Prostate gland (tissue), 2 donors: ENCODE data around the gene FAM89B.

Experiments
- POLR2A ChIP-seq: fragments of 450-650 bp; IDR thresholded peaks from one replicate; pipeline ENCODE4 v1.6.1; 2016; ENCODE audit warnings: antibody characterized with exemption, mild to moderate bottlenecking
- POLR2AphosphoS5 ChIP-seq: sonication (generic); formaldehyde crosslinking; IDR thresholded peaks from one replicate; pipeline ENCODE4 v1.6.1; 2017; ENCODE audit warnings: antibody characterized with exemption
- TF ChIP-seq, protein P1 (sequence below), 4 experiments: fragments of 200-600 bp in 2 of 4; fragments of 450-650 bp in 2 of 4; sonication (generic) in 2 of 4; IDR thresholded peaks; 1 replicate in 3 of 4; 2 replicates in 1 of 4; pipeline ENCODE4 v1.5.1; 2016 to 2019; ENCODE audit warnings: antibody characterized with exemption in 4 of 4, mild to moderate bottlenecking in 2 of 4, moderate library complexity in 2 of 4

DNA sequence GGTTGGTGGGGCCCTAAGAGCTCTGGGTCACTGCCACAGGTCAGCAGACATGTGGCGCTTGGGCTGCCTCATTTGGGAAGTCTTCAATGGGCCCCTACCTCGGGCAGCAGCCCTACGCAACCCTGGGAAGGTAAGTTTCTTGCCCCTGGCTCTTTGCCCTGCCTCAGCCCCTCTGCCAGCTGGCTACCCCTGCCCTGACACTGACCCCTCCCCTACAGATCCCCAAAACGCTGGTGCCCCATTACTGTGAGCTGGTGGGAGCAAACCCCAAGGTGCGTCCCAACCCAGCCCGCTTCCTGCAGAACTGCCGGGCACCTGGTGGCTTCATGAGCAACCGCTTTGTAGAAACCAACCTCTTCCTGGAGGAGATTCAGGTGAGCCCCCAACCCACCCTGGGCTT, 45.6 kb upstream of the FAM89B start:
- TF ChIP-seq, protein P1, sequence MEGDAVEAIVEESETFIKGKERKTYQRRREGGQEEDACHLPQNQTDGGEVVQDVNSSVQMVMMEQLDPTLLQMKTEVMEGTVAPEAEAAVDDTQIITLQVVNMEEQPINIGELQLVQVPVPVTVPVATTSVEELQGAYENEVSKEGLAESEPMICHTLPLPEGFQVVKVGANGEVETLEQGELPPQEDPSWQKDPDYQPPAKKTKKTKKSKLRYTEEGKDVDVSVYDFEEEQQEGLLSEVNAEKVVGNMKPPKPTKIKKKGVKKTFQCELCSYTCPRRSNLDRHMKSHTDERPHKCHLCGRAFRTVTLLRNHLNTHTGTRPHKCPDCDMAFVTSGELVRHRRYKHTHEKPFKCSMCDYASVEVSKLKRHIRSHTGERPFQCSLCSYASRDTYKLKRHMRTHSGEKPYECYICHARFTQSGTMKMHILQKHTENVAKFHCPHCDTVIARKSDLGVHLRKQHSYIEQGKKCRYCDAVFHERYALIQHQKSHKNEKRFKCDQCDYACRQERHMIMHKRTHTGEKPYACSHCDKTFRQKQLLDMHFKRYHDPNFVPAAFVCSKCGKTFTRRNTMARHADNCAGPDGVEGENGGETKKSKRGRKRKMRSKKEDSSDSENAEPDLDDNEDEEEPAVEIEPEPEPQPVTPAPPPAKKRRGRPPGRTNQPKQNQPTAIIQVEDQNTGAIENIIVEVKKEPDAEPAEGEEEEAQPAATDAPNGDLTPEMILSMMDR (IDR thresholded peaks at IDR 0.05), result no peak
- no peak for TF ChIP-seq POLR2A
- TF ChIP-seq POLR2AphosphoS5, result no peak
